ENCODE measurements around the gene CARD18. TPM values are rescaled to one million over a fixed set of nuclear protein-coding genes. Genes with fewer than 3 reads are reported as not detected.

CARD18 gene, protein sequence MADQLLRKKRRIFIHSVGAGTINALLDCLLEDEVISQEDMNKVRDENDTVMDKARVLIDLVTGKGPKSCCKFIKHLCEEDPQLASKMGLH
- polyA plus RNA-seq (ENCODE audit: insufficient read length in 12 of 12), result under 1 TPM in 1 of 12 donors, not detected in 11; 0.37 TPM
- long read RNA-seq, donor 1, result 0 reads
- long read RNA-seq, donor 2, result 0 reads
- long read RNA-seq, donor 3, result 0 reads
- long read RNA-seq, donor 4, result 0 reads
- long read RNA-seq, donor 5, result 0 reads
- long read RNA-seq, donor 6, result 0 reads
- long read RNA-seq, donor 7, result 0 reads
- long read RNA-seq, donor 8, result 0 reads
- long read RNA-seq, donor 9, result 0 reads
- long read RNA-seq, donor 10, result 0 reads
- long read RNA-seq, donor 11, result 0 reads

- DNase-seq, result no peak
These were observed at the start of gene CARD18 for GRCh38 chr11:105139669-105140068. TSS of gene CARD18 (minus strand) at chr11:105139769. CDS start at chr11:105139726, 43 bp downstream.

GRCh38 chr11:105183987-105184386, 44.4 kb upstream of the CARD18 start:
- no peak for DNase-seq

DNA sequence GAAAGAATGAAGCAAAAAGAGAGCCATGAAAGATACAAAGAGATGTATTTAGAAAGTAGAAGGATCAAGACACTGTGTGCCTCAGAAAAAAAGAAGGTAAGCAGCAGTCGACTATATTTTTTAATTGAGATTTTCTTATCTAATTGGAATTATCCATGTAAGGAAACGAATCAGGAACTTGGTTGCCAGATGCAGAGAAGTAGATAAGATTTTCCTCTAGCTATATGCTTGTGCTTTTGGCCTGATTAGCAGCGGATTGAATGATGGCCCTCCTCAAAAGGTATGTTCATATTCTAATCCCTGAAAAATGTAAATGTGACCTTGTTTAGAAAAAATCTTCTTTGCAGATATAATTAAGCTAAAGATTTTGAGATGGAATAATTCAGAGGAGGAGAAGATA, 43.9 kb upstream of the CARD18 start:
- DNase-seq, result no peak

GRCh38 chr11:105181521-105181920, 42.0 kb upstream of the CARD18 start:
- no peak for DNase-seq

- no peak for DNase-seq
These were observed 41.5 kb upstream of the CARD18 start for GRCh38 chr11:105181100-105181499.

- DNase-seq, result no peak
These were observed 40.1 kb upstream of the CARD18 start for GRCh38 chr11:105179542-105180278.

- peak; percentile 30 for DNase-seq
These were observed 38.1 kb upstream of the CARD18 start for GRCh38 chr11:105177658-105178057.

DNA sequence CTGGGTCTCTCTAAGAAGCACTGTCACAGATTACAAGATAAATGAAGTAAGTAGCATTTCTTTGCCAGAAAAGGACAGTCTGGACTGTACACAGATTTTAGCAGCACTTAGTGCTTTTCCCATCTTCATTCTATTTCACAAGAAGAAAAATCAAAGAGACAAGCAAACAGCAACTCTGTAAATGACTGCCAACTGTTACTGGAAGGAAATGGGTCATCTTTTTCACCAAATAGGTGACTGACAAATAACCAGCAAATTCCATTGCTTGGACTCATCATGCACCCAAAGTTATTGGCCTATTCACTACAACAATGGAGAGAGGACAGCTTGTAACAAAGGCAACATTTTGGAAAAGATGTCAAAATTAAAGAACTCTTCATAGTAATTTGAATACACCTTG, 28.9 kb upstream of the CARD18 start:
- DNase-seq, result no peak

GRCh38 chr11:105167244-105167643, 27.7 kb upstream of the CARD18 start:
- no peak for DNase-seq

DNA sequence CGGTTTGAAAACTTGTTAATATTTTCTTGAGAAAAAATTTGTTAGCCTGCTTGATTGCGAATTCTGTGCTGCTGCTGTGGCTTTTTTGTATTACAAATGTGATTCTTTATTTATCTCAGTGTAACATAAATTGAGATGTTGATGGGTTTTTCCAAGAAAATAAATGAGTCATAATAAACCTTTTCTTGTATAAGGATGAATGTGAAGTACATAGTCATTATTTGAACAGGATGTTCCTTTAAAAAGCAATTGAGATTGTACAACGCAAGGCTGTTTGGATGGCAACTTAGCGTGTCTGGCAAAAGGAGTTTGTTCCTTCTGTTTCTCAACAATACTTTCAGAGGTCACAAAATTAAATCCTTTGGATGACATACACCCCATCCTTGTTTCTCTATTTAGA, 24.6 kb upstream of the CARD18 start:
- DNase-seq, result no peak

DNA sequence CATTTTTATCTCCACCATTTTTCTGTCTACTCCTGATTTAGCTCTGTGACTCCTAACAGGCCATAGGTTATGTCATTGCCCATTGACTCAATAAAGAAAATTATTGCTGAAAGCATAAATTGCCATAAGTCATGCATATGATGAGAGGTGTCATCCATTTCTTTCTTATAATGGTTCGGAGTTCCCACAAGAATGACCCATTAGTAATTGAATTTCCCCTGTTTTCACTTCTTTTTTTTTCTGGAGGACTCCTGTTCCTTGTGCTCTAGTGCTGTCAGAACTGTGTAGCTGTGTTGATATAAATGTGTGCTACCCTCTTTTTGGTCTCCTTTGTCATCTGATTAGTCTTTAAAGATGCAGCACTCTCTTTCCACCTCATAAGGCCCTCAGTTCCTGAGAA, 22.9 kb upstream of the CARD18 start:
- no peak for DNase-seq

DNA sequence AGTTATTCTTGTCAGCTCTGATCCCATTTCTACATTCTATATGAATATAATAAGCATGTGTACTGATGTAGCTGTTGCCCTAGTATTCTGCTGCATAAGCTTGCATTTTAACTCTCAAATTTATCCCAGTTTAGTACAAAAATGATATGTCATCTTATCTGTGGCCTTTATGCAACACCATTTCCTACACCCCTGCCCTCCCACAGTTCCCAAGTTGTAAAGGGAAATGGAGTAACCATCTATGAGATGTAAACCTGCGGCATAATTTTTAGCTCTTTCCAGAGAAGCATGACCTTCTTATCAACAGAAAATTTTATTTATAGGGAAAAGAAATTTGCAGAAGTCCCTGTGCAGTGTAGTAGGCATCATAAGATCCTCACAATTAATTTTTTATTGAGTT, 18.9 kb upstream of the CARD18 start:
- DNase-seq, result no peak

DNA sequence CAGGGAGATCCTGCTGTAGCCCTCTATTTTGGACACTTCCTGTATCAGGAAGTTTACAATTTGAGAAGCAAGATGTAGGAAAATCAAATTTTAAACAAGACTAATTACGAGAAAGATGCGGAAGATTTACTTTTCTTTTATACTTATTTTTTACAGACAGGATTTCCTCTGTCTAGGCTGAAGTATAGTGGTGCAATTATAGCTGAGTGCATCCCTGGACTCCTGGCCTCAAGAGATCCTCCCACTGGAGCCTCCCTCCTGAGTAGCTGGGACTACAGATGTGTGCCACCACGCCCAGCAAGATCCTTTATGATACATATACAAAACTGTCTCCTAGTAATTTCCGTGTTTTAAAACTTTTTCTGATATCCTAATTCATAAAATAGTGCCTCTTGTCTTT, 17.2 kb upstream of the CARD18 start:
- DNase-seq, result no peak

GRCh38 chr11:105156231-105156630, 16.7 kb upstream of the CARD18 start:
- DNase-seq, result no peak

DNA sequence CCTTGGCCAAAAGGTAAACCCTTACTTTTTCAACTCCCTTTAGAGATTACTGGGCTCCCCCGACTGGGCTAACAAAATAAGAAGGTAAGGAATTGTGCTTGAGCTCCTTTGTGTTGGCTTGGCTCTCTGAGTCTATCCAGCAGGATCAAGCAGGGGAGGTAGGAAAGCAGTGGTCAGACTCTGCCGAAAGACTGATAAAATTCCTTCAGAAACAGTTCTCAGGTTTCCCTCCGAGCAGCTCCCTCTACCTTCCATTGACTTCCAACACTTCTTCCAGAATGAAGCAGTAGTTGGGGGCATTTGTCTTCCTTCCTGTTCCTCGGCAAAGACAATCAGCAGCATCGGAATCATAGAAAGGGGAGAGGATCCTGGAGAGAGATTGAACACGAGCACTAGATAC, 16.1 kb upstream of the CARD18 start:
- no peak for DNase-seq

- no peak for DNase-seq
These were observed 13.8 kb upstream of the CARD18 start for GRCh38 chr11:105153392-105153791.

DNA sequence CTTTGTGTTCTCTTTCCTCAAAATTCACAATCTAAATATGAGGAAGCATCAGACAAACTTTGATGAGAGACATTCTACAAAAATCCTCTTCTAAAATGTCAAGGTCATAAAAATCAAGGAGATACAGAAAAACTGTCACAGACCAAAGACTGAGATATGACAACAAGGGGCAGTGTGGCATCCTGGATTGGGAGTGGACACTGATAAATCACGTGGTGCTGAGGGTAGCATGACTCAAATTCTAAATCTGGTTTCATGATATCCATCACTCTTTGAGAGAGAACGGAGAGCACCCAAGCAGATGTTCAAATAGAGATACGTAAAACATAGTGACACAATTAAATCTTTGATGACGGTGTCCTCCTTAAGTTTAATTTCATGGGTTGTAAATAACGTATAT, 13.0 kb upstream of the CARD18 start:
- DNase-seq, result no peak

DNA sequence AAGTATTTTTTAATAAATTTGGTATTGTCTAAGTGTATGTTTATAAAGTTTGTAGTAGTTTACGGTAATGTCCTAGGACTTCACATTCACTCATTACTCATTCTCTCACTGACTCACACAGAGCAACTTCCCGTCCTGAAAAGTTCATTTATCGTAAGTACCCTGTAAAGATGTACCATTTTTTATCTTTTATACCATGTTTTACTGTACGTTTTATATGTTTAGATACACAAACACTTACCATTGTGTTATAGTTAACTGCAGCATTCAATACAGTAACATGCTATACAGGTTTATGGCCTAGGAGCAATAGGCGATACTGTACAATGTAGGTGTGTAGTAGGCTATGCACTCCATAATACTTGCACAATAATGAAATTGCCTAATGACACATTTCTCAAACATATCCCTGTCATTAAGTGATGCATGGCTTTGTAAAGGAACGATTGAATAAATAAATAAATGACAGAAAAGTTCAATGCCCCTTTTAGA, 12.5 kb upstream of the CARD18 start:
- DNase-seq, result no peak

DNA sequence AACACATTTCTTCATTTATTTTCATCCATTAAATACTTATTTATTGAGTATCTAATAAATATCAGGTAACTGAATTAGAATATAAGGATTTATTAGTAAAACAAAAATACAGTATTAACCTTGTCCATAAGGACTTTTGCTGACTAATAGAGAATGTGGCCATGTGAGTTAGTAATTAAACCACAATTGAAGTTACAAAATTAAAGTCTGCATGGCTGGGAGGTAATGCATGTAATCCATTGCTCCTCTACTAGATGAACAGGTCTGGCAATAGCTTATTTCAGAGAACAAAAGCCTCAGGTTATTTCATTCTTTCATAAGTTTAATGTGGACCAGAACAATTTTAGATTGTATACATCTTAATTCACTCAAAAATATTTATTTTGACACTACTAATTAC, 9.9 kb upstream of the CARD18 start:
- DNase-seq, result no peak

DNA sequence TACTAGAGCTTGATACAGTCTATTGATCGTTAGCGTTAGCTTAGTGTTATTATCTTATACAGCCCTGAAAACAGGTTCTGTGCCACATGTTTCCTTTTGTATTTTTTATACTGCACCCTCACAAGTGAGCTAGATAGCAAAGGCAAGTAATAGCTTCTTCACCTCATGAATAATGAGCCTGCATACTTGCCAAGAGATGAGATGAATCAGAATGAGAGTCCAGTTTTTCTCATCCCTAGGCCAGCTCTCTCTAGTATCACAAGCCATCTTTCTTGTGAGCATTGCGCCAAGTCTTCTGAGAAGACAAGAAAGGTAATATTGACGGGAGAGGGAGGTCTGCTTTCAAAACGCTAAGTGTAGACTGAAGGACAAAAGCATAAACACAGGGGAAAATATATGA, 8.7 kb upstream of the CARD18 start:
- DNase-seq, result no peak

DNA sequence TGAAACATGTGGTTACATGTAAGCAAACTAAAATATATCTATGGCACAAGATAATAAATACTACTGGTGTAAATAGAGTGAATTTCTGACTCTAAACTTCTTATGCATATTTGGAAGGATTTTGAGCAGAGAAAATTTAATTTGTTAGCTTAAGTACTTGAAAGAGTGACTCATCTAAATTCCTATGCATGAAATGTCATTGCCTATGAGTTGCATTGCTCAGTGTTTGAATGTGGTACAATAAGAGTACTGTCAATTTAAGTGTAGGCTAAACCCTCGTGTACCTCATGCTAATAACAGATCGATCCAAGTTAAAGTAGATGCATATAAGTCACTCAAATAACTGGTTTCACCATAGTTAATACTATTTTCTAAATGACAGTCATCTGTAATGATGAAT, 5.3 kb upstream of the CARD18 start:
- DNase-seq, result no peak

DNA sequence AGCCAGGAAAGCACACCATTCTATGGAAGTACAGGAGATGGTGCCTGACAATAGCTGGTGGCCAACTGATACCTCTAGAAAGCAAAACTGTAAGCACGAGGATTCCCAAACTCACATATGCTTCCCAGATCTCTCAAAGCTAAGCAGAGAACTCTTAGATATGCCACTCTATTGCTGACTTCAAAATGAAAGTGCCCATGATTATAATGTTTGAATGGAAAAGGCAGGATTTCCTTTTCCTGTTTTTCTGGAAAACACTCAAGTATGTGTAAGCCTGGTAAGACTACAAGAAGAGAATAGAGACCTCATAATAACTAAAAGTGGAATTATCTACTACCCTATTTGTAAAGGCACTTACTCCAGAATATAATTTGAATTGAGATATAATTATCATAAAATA, 2.6 kb upstream of the CARD18 start:
- no peak for DNase-seq

DNA sequence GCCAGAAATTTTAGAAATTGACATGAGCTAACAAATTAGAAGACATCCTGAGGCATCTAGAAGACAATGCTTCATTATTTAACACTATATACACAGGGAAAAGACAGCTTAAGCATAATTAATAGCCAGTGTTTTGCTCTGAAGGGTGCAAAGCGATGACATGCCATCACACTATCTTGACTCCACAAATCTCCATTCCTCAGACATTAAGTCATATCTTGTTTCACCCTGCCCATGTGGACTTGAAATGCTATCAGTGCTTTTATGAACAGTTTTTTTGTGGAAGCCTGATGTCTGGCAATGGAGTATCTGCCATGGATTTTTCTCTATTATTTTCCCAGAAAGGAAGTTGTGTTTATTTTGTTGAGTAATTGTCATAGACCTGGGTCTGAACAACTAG, 2.3 kb downstream of the CARD18 start:
- no peak for DNase-seq
